Left forelimb (tissue), 1 donor: ENCODE results near the gene MAGEA9B.
"Not testable (repeated sequence)": the region's sequence is repeated elsewhere in the genome, so short reads cannot be mapped to it uniquely, and the experiment has no call there.

Source experiments
- DNase-seq: peaks from one replicate; pipeline ENCODE4 v3.0.0-alpha.2; 2018; ENCODE audit warnings: low spot score

MAGEA9B gene

DNA sequence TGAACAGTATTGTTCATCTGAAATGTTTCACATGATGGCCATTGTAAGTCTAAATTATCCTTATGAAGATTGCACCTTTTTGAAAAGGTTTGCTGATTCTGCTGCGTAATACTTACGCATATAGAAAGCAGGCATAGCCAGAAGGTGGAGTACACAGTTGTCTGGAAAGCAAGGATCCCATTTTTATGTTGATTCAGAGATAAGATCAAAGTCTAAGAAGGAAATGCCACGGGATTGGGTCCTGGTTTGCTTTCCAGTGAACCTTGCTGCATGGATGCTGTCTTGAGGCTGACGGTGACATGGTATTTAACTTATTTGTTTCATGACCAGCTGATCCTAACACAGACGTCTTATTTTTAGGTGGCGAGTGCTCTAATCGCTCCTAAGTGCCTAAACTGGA, 15.5 kb downstream of the MAGEA9B start:
- no peak for DNase-seq

DNA sequence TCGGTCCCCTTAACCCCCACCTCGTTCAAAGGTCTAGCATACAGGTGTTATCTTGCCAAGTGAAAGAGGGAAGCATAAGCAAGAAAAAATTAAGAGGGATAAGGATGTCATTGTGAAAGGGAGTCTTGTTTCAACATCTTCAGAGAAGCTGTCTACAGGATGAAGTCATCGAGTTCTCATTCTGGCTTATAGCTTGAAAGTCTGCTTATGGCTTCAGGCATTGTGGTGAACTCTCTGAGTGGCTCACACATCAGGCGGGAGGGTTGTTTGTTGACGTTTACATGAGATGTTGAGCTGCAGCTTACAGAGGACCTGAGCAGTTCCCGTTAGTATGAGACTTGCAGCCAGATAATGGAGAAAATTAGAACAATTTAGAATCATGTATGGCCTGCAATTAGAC, 16.6 kb downstream of the MAGEA9B start:
- no peak for DNase-seq

- DNase-seq: no peak
Observed at GRCh38 chrX:149569770-149570169, 17.5 kb downstream of the MAGEA9B start.

DNA sequence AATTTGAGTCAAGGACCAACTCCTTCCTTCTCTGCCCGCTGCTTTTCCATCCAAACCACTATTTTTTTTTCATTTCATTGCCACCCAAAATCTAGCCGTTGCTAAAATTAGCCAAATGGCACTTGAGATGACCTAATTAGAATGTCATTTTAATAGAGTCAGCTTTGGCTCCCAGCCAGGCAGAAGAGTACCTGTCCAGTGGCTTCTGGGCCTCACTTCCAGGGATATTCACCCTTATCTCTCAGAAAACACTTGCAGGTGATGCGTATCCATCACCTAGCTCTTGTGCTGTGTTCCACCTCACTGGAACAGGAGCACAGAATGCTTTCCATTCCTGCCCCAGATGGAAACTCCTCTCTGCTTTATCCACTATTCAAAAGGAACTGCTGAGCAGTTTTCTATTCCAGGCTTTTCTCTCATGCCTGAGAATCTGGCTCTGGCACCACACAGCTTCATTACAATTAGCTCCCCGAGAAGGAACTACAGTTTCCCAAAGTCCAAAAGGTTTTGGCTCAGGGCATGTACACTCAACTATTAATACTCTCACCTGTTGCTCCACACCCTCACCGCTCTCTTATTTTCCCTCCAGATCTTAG, 18.5 kb downstream of the MAGEA9B start:
- no peak for DNase-seq

DNA sequence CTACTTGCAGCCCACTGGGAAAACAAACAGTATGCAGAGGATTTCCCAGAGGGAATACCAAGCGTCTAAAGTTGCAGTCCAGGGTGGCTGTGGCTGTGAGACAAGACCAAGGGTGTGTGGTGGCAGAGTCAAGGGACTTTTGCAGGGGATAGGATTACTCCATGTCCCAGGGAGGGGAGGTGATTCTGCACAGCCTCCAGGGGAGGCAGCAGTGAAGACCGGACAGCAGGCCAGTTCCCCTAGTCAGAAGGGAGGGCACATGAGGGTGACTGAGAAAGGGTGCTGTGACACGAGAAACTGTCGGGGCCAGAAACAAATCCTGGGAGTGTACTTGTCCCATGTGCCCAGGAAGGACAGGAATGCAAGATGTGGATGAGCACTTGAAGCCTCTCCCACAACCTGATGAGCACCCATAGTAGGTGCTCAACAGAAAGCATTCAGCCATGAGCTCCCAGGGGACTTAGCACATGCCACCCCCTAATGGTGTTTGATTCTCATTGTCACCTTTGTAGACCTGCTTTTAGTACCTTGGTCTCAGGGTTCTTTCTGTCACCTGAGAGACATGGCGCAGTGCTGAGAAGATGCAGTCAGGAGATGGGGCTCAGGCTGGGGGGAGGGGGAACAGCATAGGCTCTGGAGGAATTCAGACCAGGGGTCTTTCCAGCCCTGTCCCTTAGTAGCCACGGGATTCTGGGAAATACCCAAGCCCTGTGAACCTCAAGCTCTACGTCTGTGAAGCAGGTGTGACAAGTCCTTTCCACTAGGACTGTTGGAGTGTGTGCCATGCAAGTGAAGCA, 19.4 kb downstream of the MAGEA9B start:
- DNase-seq: no peak

DNA sequence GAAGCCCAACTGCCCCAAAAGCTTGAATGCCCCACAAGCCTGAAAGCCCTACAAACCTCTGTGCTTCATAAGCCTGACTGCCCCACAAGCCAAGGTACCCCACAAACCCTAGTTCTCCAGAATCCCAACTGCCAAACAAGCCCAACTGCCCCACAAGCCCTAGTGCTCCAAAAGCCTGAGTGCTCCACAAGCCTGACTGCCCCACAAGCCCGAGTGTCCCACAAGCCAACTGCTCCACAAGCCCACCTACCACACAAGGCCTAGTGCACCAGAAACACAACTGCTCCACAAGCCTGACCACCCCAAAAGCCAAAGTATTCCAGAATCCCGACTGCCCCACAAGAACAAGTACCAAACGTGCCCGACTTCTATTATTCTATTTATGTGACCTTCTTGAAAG, 23.9 kb downstream of the MAGEA9B start:
- no peak for DNase-seq

DNA sequence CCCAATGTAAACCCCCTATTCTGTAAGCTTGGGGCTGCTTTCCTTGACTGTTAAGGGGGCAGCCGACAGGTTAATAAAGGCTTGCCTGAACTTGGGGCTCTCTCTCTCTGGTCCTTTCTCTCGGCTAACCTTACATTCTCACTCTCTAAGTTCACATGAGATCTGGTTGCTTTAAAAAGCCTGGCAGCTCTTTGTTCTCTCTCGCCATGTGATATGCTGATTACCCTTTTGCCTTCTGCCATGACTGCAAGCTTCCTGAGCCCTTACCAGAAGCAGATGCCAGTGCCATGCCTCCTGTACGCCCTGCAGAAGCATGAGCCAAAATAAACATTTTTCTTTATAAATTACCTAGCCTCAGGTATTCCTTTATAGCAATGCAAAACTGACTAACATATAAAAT, 32.0 kb downstream of the MAGEA9B start:
- not testable (repeated sequence) for DNase-seq

GRCh38 chrX:149551939-149552248, 35.4 kb downstream of the MAGEA9B start:
- DNase-seq: not testable (repeated sequence)

- DNase-seq: not testable (repeated sequence)
Observed at GRCh38 chrX:149551245-149551938, 35.9 kb downstream of the MAGEA9B start.

GRCh38 chrX:149550454-149550853, 36.8 kb downstream of the MAGEA9B start:
- DNase-seq: not testable (repeated sequence)

DNA sequence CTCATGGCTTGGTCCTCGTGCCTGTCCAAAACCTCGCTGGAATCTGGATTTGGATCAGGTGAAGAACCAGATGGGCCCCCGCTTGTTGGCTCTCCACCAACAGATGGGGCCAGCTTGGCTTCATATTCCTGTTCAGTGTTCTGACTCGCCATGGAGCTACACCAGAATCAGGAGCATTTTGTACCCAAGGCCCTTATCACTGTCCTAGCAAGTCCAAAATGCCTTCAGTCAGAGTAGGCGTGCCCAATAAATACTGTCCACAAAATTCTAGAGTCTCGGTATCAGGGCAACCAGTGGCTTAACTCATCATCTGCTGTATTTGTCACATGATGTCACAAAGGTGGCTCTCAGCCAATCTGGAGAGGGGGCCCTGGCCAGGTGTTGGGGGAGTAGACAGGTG, 37.6 kb downstream of the MAGEA9B start, which contains the start of gene HSFX3:
Gene HSFX3 (minus strand): TSS at position 224 of the 400 bp plus-strand sequence. CDS start 72 bp downstream, at position 152.
- not testable (repeated sequence) for DNase-seq

GRCh38 chrX:149547782-149548181, 39.5 kb downstream of the MAGEA9B start:
- not testable (repeated sequence) for DNase-seq

DNA sequence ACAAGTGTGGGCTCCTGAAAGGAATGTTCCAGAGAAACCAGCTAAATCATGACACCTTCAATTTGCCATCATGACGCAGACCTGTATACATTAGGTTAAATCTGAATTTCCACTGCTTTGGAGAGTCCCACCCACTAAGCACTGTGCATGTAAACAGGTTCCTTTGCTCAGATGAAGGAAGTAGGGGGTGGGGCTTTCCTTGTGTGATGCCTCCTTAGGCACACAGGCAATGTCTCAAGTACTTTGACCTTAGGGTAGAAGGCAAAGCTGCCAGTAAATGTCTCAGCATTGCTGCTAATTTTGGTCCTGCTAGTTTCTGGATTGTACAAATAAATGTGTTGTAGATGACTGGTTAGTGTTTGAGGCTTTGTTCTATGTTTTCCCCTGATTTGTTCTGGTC, 40.3 kb downstream of the MAGEA9B start:
- DNase-seq: not testable (repeated sequence)

DNA sequence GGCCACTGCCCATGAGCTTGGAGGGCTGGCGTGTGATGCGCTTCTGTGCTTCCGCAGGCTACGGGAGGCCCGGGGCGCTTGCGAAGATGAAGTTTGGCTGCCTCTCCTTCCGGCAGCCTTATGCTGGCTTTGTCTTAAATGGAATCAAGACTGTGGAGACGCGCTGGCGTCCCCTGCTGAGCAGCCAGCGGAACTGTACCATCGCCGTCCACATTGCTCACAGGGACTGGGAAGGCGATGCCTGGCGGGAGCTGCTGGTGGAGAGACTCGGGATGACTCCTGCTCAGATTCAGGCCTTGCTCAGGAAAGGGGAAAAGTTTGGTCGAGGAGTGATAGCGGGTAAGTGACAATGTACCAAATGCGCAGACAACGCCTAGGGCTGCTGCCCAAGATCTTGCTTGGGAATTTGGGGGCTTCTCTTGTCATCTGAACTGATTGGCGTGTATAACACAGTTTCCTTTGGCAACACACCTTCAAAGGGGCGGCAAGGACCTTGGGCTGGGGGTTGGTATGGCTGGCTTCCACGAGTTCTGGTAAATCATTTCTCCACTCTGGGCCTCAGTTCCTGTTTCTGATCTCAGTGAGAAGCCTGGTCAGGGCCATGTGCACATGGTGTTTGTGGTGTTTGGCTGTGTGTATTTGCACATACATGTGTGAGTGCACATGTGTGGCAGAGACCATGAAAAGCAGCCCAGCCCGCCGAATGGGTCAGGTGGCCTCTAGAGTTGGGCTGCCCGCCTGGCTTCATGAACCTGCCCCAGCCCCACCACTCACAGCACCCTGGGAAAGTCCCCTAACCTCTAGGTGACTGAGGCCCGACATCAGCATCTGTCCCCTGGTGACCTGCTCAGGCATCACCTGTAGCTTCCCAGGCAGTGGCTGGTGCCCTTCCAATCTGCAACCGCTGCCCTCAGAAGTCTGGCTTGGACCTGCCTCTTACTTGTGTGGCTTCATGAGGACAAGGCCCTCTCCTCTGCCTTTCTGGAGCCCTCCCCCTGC, 41.4 kb downstream of the MAGEA9B start:
- not testable (repeated sequence) for DNase-seq

- no peak for DNase-seq
Observed at GRCh38 chrX:149541521-149542047, 45.7 kb downstream of the MAGEA9B start.

GRCh38 chrX:149540621-149541520, 46.4 kb downstream of the MAGEA9B start, which contains the start of gene EOLA1:
EOLA1 (plus strand) TSS chrX:149541012; CDS start chrX:149545631, 4,619 bp downstream.
- peak; percentile 88 for DNase-seq

GRCh38 chrX:149540131-149540620, 47.1 kb downstream of the MAGEA9B start:
- DNase-seq: peak; percentile 94

DNA sequence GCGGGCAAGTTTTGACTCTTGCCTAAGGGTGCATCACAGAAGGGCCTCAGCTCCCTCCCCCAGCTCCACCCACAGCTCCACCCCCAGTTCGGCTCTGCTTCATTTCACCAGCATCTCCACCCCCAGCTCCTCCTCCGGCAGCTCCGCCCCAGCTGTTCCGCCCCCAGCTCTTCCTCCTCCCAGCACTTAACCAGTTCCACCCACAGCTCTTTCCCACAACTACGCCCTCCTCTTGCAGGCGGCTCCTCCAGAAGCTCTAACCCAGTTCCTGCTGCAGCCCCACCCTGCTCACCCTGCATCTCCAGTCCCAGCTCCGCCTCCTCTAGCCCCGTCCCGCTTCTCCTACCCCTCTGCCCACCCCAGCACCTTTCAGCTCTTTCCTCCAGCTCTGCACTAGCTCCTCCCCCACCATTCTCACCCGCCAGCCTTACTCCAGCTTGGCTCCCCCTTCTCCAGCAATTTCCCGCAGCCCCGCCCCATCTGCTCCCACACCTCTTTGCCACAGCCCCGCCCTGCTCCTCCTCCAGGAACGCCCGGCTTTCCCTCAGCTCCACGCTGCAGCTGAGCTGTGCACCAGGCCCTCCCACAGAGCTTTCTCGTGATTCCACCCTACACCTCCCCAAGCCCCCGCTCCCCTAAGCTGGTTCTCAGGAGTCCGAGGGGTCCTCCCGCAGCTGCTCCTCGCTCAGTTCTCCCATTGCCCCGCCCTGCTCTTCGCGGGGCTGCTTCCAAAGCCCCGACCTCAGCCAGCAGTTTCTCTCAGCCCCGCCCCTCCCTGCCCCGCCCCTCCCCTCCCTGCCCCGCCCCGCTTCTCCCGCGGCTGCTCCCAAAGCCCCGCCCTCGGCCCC, 47.8 kb downstream of the MAGEA9B start:
- peak; percentile 89 for DNase-seq

DNA sequence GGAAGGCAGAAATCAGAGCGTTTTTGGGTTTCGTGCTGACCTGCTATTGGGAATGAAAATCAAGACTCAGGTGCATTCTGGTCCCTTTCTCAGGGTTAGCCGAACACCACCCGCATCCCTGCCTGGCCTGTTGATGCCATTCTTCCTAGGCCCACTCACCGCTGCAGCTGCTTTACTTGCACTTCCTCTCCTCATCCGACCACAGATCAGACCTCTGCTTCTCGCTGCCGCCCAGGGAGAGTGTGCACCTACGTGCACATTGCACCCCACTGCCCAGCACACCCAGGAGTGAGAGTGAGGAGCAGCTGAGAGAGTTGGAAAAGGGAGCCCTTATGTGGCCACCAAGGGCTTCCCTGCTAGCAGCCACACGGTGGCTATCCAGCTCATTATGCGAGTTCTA, 49.8 kb downstream of the MAGEA9B start:
- not testable (repeated sequence) for DNase-seq
